AG09319 (cell line): ENCODE results near the gene MTA1.

Experiments
- DNase-seq: peaks from one replicate; pipeline ENCODE4 v3.0.0-alpha.2; 2010; ENCODE audit warnings: low read depth; ENCODE audit errors: extremely low read depth
- TF ChIP-seq, protein P1 (sequence below): IDR thresholded peaks from 2 replicates; pipeline ENCODE4 v1.5.1; 2011; ENCODE audit warnings: low read depth, mild to moderate bottlenecking, inconsistent platforms, low read length, moderate library complexity

The MTA1 gene

DNA sequence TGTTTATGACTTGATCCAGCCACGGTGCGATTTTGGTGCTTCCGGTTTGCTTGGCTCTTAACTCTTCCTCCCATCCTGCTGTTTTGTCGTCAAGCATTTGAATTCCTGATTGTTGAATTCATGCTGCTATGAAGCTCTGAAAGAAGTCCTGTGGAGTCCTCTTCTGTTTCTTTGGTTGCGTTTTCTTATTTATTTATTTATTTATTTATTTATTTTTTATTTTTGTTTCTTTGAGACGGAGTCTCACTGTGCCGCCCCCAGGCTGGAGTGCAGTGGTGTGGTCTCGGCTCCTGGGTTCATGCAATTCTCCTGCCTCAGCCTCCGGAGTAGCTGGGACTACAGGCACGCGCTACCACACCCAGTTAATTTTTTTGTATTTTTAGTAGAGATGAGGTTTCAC lies 3.0 kb upstream of the MTA1 start:
- DNase-seq, result no peak
- TF ChIP-seq, protein P1, sequence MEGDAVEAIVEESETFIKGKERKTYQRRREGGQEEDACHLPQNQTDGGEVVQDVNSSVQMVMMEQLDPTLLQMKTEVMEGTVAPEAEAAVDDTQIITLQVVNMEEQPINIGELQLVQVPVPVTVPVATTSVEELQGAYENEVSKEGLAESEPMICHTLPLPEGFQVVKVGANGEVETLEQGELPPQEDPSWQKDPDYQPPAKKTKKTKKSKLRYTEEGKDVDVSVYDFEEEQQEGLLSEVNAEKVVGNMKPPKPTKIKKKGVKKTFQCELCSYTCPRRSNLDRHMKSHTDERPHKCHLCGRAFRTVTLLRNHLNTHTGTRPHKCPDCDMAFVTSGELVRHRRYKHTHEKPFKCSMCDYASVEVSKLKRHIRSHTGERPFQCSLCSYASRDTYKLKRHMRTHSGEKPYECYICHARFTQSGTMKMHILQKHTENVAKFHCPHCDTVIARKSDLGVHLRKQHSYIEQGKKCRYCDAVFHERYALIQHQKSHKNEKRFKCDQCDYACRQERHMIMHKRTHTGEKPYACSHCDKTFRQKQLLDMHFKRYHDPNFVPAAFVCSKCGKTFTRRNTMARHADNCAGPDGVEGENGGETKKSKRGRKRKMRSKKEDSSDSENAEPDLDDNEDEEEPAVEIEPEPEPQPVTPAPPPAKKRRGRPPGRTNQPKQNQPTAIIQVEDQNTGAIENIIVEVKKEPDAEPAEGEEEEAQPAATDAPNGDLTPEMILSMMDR, result no peak

DNA sequence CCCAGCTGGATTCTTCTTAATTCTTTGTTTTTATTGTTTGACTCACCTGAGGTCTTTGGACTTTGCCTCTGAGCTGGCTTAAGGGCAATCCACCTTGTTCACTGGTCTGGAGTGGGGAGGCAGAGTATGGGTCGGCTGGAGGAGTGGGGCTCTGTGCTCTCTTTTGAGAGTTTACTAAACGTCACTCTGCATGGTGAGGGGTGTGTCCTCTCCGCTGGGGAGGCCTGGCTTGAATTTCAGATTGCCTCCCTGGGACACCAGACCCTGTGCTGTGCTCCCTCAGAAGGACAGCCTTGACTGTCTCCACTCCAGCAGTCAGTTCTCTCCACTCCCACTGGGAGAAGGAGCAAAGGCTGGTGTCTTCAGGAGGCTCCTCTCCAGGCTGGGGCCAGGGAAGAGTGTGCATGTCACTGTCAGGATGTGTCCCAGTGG lies 1.9 kb upstream of the MTA1 start:
- DNase-seq, result no peak
- TF ChIP-seq, protein P1, result no peak

DNA sequence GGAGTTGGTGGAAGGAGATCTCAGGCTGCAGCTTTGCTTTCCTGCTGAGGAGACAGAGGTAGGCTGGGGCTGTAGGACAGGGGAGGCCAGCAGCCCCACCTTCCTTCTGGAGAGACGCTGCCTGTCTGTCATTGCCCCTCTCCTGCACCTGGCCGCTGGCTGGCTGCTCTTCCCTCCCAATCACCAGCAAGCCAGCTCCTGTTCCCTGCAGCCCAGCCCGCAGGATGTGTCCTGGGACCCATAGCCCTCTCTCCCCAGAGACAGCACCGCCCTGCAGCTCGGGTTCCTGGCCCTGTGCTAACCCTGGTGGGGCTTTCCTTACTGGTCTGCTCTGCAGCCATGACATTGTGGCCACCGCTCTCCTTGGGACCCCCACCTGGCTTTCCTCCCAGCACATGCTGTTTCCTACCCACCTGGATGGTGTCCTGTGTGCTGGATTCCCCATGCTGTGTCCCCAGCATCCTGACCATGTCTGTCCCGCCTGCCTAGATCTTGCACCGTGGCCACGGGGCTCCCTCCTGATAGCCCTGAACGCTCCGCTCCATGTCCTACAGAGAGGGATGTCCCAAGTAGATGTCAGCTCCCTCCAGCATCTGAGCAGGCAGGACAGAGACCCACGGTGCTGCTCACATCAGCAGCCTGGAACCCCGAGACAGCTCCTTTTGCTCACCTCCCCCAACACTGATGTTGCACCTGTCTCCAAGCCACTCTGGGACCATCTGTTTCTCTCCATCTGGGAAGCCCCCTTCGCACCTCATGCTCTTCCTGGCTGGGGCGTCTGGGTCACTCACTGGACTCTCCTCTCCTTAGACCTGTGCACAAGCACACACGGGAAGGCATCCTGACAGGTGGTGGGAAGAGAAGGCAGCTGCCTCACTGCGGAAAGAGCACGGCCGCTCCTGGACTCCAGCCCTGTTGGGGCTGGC lies 1.1 kb upstream of the MTA1 start:
- TF ChIP-seq, protein P1, result no peak
- DNase-seq, result no peak

DNA sequence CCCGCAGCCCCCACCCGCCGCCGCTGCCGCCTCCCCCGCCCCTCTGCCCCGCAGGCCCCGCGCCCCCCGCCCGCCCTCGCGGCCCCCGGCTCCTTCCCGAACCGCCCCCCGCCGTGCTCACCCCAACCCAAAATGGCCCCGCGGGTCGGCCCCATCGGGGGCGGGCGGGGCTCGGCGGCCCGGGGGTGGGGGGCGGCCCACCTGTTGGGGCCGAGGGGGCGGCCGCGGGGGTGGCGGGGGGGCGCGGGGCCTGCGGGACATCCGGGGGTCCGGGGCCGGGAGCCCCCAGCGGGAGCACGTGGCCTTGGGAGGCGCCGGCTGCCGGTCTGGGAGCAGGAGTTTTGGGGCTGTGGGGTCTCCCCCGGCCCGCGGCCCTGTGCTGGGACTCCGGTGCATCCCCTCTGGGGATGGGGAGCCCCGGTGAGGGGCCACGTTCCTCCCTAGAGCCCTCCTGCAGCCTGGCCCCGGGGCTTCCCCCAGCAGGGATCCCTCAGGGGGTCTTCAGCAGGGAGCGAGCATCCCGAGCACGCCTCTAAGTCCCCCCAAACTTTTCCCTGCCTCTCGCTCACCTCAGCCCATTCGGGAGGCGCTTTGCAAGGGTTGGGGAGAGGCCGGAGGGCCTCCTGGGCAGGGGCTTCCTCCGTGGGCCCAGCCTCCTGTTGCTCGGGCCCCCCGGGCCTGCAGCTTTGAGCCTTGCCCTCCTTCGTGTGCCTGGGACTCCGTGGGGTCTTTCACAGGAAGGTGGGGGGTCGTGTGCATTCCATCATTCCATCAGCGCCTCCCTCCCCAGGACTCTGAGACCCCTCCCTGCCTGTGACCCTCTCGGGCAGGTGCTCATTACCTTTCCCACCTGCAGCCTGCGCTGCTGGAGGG lies 710 bp downstream of the MTA1 start:
- no peak for DNase-seq
- TF ChIP-seq, protein P1, result no peak

DNA sequence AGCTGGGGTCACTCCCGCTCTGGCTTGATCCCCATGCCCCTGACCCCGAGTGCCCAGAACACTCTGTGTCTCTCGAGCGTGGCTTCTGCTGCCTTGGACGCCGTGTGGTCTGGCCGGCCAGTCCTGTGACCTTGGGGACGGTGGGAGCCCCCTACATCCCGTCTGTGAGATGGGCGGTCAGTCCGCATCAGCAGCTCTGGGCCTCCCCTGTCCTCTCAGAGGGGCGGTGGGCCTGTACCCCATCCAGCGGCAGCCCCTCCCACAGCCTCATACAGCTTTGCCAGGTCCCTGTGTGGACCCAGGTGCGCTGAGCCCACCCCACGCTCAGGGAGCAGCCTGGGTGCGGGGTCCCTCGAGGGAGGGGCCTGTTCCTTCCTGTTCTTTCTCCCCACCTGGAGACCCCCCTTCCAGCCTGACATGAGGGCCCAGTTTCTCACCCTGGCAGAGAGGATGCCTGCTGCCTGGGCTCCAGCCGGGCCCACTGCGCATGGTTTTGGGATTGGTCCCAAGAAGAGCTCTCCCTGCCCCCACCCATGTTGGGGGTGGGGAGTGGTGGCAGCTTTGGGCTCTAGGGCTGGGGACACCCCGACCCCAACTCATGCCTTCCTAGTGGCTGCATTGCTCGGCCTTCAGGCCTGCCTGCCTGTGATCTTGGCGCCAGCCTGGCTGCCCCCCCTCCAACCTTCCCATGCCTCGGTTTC lies 1.5 kb downstream of the MTA1 start:
- TF ChIP-seq, protein P1, result no peak
- no peak for DNase-seq

DNA sequence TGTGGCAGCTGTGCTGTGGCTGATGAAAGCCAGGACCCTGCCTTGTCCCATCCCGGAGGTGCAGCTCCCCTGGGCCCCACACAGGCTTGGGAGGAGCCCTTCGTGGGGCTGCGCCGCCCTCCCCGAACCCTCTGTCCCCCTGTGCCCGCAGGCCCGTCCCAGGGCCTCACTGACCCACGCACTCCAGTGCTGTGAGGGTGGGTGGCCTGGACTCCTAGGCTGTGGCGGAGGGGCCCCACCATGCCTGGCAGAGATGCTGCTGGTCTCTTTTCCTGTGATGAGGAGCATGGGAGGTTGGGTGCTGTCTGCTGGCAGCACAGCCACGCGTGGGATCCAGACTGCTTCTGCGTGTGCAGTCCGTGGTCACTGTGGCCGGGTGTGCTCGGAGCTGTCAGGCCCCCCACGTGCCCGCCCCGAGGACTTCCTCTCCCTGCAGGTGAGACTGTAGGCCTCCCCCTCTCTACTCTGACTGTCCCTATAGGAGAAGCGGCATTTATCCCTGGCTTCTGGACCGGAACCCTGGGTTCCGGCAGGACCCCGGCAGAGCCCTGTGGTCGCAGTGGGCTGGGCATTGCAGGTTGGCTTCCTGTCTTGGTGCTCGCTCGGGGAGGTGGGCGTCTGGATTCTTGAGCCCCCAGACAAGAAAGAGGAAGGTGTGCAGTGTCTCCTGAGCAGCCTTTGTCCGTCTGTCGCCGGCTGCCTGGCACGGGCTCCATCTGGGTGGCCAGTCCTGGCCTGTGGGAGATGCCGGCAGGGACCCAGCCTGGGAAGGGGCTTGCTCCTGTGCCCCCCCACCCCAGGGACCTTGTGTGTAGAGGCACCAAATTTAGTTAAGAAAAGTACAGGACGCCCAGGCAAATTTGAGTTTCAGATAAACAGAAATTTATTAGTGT lies 2.3 kb downstream of the MTA1 start:
- no peak for DNase-seq
- TF ChIP-seq, protein P1, result no peak
